ENCODE measurements around the gene CRNKL1. TPM values are rescaled to one million over a fixed set of nuclear protein-coding genes. Genes with fewer than 3 reads are reported as not detected.

Gene CRNKL1
- total and polyA plus RNA-seq, 2 donors (not counting 1 experiment from before 2014, with no cell fraction given), result 19.2 to 32.7 TPM

DNA sequence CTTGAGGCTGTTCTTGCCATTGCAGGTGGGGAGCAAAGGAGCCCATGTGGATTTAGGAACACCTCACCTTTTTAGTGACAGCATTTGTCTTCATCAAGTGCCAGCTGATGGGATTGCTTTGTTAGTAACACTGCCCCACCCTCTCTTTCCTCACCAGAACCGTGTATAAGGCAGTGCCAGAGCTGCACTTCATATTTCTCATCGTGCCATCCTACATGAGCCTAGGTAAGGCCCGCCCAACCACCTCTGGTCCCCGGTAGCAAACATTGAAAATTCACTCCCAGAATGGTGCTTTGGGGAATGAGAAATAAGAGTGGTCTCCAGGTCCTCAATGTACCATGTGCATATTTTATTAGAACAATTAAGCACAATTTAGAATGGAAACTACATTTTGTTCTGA lies 22.8 kb upstream of the CRNKL1 start:
- Histone ChIP-seq H3K9me3 (ENCODE audit: control insufficient read depth, insufficient read depth, low read depth, low read length) (no peaks in the 10 kb centered on the region), H3K9ac (ENCODE audit: insufficient read depth, low read length) (no peak overlapping the region), H3K4me3 (replicated peaks in 1 of 4; ENCODE audit: control extremely low read depth in 1 of 4, insufficient read depth in 1 of 4, low read depth in 3 of 4, low read length in 4 of 4) (no peak overlapping the region), H3K4me1 (ENCODE audit: control insufficient read depth, extremely low read depth, insufficient read depth, low read length) (no peaks in the 10 kb centered on the region), H3K4me2 (ENCODE audit: extremely low read depth, insufficient read depth, low read length) (no peak overlapping the region), H3K27me3 (ENCODE audit: control insufficient read depth, insufficient read depth, low read length) (peaks cover 2% of the 10 kb centered on the region), H4K20me1 (ENCODE audit: control insufficient read depth, extremely low read depth, insufficient read depth, low read length) (no peaks in the 10 kb centered on the region), H2AFZ (ENCODE audit: low read length) (no peak overlapping the region), H3K36me3 (ENCODE audit: control insufficient read depth, insufficient read depth, low read length) (no peaks in the 10 kb centered on the region), H3K79me2 (ENCODE audit: control insufficient read depth, insufficient read depth, low read length) (no peaks in the 10 kb centered on the region), H3K27ac (ENCODE audit: insufficient read depth, low read length) (no peak overlapping the region)
- DNase-seq (ENCODE audit: low read depth in 2 of 2), result no peak
- TF ChIP-seq EZH2 (IDR thresholded peaks at IDR 0.05; ENCODE audit: low read length, missing control alignments), result no peak
- TF ChIP-seq, protein P1, sequence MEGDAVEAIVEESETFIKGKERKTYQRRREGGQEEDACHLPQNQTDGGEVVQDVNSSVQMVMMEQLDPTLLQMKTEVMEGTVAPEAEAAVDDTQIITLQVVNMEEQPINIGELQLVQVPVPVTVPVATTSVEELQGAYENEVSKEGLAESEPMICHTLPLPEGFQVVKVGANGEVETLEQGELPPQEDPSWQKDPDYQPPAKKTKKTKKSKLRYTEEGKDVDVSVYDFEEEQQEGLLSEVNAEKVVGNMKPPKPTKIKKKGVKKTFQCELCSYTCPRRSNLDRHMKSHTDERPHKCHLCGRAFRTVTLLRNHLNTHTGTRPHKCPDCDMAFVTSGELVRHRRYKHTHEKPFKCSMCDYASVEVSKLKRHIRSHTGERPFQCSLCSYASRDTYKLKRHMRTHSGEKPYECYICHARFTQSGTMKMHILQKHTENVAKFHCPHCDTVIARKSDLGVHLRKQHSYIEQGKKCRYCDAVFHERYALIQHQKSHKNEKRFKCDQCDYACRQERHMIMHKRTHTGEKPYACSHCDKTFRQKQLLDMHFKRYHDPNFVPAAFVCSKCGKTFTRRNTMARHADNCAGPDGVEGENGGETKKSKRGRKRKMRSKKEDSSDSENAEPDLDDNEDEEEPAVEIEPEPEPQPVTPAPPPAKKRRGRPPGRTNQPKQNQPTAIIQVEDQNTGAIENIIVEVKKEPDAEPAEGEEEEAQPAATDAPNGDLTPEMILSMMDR (conservative IDR thresholded peaks at IDR 0.05 in 1 of 2, IDR thresholded peaks at IDR 0.05 in 1 of 2; ENCODE audit: low read depth in 1 of 2, low read length in 2 of 2), result no peak

DNA sequence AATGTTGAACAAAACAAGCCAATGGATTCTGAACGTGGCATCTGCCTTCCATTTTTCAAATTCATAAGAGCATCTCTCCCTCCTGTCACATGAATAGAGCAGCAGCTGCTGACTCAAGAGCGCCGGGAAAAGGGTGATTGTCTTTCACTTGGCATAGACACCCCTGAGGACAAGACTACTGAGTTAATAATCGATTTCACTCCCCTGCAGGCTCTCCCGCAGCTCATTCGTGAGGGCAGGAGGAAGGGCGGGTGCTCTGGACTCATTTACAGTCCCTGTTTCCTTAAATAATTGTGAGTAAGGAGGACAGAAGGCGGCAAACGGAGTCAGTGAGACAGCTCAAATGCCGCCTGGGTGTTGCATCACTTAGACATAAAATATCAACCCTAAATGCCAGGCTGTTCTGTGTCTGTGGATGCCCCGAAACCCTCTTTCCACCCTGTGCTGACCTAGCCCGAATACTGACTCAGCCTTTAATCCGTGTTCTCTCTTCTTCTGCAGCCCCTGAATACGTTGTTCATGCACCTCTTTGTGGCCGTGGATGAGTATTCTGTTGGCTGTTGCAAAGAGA lies 21.6 kb upstream of the CRNKL1 start:
- Histone ChIP-seq H3K9ac (ENCODE audit: insufficient read depth, low read length) (no peak overlapping the region), H4K20me1 (ENCODE audit: control insufficient read depth, extremely low read depth, insufficient read depth, low read length) (no peaks in the 10 kb centered on the region), H3K9me3 (ENCODE audit: control insufficient read depth, insufficient read depth, low read depth, low read length) (no peaks in the 10 kb centered on the region), H3K27me3 (ENCODE audit: control insufficient read depth, insufficient read depth, low read length) (peaks cover 2% of the 10 kb centered on the region), H2AFZ (ENCODE audit: low read length) (no peak overlapping the region), H3K79me2 (ENCODE audit: control insufficient read depth, insufficient read depth, low read length) (no peaks in the 10 kb centered on the region), H3K4me3 (replicated peaks in 1 of 4; ENCODE audit: control extremely low read depth in 1 of 4, insufficient read depth in 1 of 4, low read depth in 3 of 4, low read length in 4 of 4) (peak overlapping the region in 1 of 4 experiments; percentile 39), H3K4me2 (ENCODE audit: extremely low read depth, insufficient read depth, low read length) (peak overlapping the region; percentile 11), H3K36me3 (ENCODE audit: control insufficient read depth, insufficient read depth, low read length) (no peaks in the 10 kb centered on the region), H3K4me1 (ENCODE audit: control insufficient read depth, extremely low read depth, insufficient read depth, low read length) (no peaks in the 10 kb centered on the region), H3K27ac (ENCODE audit: insufficient read depth, low read length) (no peak overlapping the region)
- TF ChIP-seq, protein P1 (conservative IDR thresholded peaks at IDR 0.05 in 1 of 2, IDR thresholded peaks at IDR 0.05 in 1 of 2; ENCODE audit: low read depth in 1 of 2, low read length in 2 of 2), result no peak
- TF ChIP-seq EZH2 (IDR thresholded peaks at IDR 0.05; ENCODE audit: low read length, missing control alignments), result no peak
- no peak for DNase-seq (ENCODE audit: low read depth in 2 of 2)

DNA sequence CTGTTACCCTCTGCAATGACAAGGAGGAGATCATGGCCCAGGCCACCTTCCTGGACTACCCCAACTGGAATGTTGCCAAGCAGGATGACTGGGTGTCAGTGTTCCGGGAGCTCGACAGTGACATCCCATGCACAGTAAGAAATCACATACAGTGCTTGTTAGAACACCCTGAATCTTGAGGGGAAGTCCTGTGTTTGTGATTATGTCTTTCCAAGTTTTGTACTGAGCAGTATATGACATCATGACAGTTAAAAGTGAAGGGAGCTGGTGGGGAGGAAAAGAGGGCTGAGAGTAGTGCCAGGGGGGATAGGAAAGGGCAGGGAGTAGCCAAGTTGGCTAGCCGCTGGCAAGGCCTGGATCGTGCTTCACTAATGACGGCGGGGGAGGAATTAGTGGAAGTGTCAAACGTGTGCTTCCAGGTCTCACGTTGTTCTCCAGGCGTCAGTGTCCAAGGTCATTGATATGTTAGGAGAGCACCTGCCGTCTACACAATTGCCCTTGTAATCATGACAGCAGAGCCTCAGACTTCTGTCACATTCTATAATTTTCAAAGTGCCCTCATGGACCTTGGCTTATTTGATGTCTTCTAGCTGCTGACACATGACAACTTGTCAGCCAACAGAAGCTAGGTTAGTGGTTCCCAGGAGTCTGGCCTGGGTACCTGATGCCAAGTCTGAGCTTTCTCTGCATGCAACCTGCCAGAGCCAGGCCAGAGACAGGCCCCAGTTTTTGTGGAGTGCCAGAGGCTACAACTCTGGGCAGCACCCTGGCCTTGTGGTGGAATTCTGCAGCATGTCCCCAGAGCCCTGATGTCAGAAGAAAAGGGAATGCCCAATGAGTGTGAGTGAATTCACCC lies 18.8 kb upstream of the CRNKL1 start:
- H3K79me2 ChIP-seq (ENCODE audit: control insufficient read depth, insufficient read depth, low read length), result no peaks in the 10 kb centered on the region
- no peaks in the 10 kb centered on the region for H3K36me3 ChIP-seq (ENCODE audit: control insufficient read depth, insufficient read depth, low read length)
- H3K9me3 ChIP-seq (ENCODE audit: control insufficient read depth, insufficient read depth, low read depth, low read length), result no peaks in the 10 kb centered on the region

More for the DNA sequence above, 18.8 kb upstream of the CRNKL1 start:
- no peaks in the 10 kb centered on the region for H3K4me1 ChIP-seq (ENCODE audit: control insufficient read depth, extremely low read depth, insufficient read depth, low read length)
- peaks cover 2% of the 10 kb centered on the region for H3K27me3 ChIP-seq (ENCODE audit: control insufficient read depth, insufficient read depth, low read length)
- TF ChIP-seq, protein P1 (conservative IDR thresholded peaks at IDR 0.05 in 1 of 2, IDR thresholded peaks at IDR 0.05 in 1 of 2; ENCODE audit: low read depth in 1 of 2, low read length in 2 of 2), result no peak
- TF ChIP-seq EZH2 (IDR thresholded peaks at IDR 0.05; ENCODE audit: low read length, missing control alignments), result no peak
- no peak overlapping the region for H3K27ac ChIP-seq (ENCODE audit: insufficient read depth, low read length)
- H3K4me3 ChIP-seq (replicated peaks in 1 of 4; ENCODE audit: control extremely low read depth in 1 of 4, insufficient read depth in 1 of 4, low read depth in 3 of 4, low read length in 4 of 4), result no peak overlapping the region
- no peak for DNase-seq (ENCODE audit: low read depth in 2 of 2)
- H4K20me1 ChIP-seq (ENCODE audit: control insufficient read depth, extremely low read depth, insufficient read depth, low read length), result no peaks in the 10 kb centered on the region
- H2AFZ ChIP-seq (ENCODE audit: low read length), result no peak overlapping the region
- H3K4me2 ChIP-seq (ENCODE audit: extremely low read depth, insufficient read depth, low read length), result no peak overlapping the region
- no peak overlapping the region for H3K9ac ChIP-seq (ENCODE audit: insufficient read depth, low read length)
